GM19023 (cell line): ENCODE data around the gene GJC2.

Experiments used
- ATAC-seq: cut with Tn5 transposase; IDR thresholded peaks from one replicate; pipeline ENCODE4 v1.9.1; 2021; ENCODE audit warnings: mild to moderate bottlenecking, moderate library complexity; ENCODE audit not compliant: unreplicated experiment

The GJC2 gene

DNA sequence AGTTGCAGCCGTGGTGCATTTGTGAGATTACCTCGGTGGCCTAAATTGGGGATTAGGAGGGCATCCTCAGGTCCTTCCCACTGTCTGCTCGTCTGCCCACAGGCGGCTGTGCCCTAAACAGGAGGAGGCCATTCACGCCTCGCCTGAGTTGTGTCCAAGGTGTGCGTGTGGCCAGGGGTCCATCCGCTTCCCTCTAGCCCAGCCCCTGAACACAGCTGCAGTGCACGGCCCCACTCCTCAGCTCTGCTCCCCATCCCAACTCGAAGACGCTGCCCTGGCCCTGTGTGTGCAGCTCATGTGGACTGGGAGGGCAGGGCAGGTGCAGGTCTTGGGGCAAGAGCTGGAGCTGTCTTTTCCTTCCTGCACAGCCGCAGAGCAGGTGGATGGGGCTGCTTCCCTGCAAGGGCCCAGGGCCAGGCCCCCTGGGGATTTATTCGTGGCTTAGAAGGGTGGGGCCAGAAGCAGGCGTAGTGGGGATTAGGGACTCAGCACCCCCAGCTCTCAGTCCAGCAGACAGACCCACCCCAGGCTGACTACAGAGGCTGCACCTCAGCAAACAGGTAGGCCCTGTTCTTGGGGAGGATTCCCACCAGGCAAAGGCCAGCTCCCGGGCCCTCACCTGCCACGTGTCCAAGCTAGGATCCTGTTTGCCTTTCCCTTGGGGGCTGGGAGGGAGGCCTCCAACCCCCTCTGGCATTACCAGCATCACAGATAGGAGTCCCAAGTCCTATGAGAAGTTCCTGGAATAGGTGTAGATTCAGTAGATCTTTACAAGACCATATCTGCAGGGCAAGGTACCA is 5.3 kb upstream of the GJC2 start:
- ATAC-seq, result no peak

DNA sequence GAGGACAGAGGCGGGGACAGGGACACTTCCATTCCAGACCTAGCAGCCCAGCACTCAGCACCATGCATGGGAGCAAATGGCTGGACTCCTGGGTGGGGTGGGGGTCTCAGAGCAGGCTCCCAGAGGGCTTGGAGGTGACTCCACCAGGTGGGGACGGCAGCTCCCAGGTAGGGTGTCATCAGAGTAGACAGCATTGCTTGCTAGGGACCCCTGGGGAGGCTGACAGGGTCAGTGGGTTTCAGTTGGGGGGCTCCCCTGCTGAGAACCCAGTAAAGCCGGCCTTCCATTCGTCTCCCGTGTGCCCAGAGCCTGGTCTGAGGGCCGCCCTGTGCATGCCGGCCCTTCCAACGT is 4.8 kb upstream of the GJC2 start:
- no peak for ATAC-seq

DNA sequence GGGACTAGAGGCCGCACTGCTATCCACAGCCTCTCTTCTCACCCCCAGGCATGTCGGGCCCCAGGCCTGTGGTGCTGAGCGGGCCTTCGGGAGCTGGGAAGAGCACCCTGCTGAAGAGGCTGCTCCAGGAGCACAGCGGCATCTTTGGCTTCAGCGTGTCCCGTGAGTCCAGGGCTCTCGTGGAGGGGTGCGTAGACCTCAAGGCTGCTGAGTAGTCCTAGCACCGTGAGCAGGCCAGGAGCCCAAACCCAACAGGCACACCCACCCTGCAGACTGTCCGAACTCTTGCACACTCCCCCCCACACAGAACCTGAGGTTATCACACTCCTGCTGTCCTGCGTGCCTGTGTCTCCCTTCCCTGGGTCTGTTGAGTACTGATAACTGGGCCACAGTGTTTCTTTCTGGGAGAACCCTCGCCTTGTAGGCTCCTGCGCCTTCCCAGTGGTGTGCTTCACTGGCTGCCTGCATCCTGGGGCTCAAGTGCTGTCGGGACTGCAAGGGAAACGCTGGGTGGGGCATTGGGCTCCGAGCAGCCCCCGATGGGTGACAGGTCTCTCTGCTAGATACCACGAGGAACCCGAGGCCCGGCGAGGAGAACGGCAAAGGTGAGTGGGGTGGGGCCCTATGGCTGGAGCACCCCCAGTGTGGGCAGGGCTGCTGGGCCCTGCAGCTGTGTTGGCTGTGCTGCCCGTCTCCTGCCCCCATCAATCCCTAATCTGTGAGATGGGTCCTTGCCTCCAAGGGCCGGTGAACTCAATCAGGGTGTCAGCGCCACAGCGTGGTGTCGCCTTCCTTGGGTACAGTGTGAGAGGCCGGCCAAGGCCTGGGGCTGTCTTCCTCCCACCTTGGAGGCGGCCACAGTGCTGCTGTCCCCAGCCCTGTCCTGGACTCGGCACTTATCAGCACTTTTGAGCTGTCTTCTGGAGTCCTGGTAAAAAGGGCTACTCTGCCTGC is 4.0 kb upstream of the GJC2 start:
- ATAC-seq, result no peak

DNA sequence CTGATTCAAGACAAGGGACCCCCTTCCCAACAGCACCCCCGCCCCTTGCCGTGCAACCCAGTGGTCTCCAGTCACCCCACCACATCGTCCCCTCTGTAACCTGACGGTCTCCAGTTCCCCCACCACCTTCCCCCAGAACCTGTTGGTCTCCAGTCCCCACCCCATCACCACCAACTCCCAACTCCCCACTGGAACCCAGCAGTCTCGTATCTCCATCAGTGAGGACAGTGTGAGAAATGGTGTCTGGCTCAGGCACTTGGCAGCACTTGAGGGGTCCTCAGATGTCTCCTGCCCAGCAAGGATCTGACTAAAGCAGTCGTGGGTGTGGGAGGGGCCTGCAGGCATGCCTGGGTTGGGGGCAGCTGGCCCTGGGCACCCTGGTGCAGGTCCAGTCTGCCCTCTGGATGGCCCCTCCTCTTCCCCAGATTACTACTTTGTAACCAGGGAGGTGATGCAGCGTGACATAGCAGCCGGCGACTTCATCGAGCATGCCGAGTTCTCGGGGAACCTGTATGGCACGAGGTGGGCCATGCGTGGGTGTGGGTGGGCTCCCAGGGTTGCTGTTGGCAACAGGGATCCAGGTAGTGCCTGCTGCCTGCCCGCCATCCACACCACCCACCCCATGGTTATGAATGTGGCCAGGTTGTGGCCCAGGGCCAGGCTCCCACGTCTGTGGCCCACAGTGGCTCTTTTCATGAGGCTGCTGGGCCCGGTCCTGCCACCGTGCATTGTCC is 3.1 kb upstream of the GJC2 start:
- no peak for ATAC-seq

DNA sequence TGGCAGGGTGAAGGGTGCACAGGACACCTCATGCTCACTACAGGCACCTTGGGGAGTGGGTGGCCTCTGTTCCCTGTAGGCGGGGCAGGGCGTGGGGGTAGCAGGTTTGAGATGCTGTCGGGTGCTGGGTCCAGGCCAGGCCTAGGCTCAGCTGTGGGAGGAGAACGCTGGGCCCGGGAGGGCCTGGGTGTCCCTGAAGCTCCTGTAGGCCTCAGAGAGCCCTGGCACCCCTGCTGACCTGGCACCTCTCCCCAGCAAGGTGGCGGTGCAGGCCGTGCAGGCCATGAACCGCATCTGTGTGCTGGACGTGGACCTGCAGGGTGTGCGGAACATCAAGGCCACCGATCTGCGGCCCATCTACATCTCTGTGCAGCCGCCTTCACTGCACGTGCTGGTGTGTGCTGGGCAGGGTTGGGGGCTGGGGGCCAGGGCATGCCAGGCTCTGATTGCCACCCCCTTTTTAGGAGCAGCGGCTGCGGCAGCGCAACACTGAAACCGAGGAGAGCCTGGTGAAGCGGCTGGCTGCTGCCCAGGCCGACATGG is 2.5 kb upstream of the GJC2 start:
- no peak for ATAC-seq

DNA sequence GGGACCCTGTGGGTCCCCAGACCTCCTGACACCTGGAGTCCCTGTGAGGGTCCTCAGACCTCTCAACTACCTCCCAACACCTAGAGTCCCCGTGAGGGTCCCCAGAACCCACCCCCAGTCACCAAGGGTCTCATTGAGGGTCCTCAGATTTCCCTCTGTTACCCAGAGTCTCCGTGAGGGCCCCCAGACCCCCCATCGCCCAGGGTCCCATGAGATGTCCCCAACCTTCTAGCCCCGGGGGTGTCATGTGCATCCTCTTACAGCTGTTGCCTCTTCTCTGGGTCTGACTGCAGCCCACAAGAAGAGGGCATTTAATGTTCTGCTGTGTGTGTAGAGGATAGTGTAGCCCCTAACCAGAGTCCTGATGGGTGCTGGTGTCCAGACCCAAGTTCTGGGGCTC is 2.0 kb upstream of the GJC2 start:
- no peak for ATAC-seq

DNA sequence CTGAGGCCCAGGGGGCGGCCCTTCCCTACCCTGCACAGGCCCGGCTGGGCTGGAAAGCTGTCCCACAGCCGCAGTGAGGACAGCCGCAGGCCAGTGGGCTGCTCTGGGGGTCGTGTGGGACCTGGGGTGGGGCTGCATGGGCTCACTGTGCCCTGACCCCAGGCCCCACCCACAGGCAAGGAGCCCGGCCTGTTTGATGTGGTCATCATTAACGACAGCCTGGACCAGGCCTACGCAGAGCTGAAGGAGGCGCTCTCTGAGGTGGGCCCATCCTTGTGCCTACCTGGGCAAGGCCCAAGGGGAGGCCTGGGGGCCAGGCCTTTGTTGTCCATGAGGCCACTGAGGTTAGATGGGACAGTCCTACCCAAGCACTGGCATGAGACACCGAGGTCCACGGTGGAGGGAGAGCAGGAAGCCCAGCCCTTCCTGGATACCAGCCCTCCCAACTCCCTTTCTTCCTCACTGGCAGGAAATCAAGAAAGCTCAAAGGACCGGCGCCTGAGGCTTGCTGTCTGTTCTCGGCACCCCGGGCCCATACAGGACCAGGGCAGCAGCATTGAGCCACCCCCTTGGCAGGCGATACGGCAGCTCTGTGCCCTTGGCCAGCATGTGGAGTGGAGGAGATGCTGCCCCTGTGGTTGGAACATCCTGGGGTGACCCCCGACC is 1.4 kb upstream of the GJC2 start:
- no peak for ATAC-seq

DNA sequence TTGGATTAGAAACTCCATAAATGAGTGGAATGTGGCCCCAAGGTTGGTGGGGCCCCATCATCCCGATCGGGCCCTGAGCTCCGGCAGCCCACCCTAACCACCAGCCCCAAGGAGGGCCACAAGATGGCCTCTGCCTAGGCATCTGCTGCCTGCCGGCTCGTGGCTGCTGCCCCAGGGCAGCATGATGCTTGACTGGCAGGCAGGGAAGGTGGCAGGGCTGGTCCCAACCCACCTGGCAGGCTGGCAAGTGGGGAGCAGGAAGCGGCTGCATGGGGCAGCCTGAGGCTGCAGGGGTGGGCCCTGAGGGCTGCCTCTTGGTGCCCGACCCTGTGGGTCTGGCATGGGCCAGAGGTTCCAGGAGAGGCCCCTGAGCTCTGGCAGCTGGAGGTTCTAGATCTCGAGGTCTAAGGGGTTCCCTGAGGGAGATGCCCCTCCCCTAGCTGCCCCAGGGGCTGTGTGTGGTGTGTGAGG is 760 bp upstream of the GJC2 start:
- no peak for ATAC-seq

DNA sequence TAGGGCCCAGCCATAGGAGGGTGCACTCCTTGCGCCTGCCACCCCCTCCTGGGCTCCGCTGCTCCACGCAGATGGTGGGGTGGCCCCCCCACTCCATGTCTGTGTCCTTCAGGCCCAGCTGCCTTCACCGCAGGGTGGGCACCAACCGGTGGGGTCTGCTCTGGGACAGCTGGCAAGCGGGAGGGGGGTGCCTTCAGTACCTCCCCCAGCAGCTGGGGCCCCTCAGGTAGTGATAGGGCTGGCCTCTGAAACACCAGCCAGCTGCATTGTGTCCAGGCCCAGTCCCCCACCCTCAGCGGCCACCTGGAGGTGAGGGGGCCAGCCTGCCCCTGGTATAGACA is 360 bp downstream of the GJC2 start:
- no peak for ATAC-seq

DNA sequence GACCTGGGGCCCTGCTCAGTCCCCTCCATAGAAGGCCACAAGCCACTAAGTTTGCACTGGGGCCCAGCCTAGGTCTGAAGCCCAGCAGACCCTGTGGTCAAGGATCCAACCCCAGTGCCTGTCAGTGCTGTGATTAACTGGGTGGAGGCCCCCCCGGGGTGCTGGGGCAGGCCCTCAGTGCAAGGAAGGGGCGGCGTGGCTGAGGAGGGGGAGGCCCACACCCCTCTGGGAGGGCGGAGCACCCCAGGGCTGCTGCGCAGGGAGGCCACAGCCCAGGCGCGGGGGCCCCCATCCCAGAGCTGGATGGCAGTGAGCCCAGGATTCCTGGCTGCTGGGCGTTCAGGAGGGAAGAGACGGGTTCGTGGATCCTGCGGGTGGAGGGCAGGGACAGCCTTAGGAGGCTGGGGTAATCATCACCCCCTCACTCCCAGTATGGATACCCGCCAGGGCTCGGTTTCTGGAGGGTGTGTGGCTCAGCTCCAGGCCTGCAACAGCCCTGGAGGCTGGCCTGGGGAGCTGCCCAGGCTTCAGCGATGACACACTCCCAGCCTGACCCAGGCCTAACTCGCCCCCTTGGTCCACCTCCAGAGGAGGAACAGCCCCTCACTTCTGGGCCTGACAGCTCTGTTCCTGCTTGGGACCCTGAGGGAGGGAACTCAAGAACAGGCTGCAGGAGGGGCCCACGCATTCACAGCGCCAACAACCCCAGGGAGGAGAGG is 890 bp downstream of the GJC2 start:
- ATAC-seq, result no peak

DNA sequence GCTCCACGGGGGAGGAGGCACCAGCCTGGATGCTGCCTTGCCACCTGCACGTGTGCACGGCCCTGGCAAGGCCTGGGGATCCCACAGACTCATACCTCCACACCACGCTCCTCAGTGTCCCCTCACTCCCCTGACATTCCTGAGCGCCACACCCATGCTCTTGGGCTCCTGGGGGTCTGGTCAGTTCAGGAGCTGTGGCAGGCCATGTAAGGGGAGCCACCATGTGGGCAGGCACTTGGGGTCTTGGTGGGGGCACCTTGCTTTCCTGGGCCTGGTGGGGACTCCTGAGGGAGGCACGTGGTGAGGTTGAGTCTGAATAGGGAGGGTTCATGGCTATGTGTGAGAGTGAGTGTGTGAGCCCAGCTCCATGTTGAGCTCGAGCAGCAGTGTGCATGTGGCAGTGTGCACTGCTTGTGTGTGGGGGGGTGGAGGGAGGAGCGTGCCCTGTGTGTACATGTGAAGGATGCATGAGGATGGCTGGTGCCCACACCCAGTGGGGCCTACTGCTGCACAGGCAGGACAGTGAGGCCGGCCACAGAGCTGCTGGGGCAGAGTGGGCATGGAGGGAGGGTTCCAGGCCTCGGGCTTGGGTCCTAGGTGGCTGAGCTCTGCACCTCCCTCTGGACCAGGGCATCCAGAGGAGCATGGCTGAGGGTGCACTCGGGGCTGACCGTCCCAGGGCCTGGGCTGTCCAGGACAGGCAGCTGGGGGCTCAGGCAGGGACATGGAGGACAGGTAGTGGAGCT is 1.6 kb downstream of the GJC2 start:
- ATAC-seq, result no peak

DNA sequence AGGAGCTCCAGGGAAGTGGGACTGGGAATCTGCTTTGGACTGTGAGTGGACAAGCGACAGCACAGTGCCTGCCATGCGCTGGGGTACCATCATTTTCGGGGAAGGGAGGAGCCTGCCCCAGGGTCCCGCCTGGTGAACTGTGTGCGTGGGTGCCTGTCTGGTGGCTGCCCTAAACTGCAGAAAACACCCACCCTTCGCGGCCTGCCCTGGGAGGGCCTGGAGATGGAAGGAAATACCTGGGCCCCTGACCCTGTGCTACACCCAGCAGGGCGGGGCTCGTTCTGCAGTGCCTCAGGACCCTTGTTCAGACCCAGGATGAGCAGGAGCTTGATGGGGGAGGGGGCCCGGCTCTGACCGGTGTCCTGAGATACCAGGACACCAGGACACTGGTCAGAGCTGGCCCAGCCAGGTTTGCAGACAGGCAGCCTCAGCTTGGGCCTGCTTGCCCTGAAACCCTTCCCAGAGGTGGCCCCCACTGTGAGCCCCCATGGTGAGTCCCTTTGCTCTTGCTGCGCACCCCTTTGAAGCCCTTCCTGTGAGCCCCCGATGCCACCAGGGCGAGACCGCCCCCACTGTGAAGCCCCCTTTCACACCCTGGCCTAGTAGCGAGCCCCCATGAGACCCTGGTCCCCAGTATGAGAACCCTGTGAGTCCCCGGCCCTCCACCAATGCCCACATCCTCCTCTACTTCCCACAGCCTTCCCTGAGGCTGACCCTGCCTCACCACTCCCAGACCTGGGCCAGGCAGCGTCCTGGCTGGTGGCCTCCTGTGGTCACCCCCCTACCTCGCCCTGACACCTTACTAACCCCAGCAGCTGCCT is 2.6 kb downstream of the GJC2 start:
- ATAC-seq, result no peak

DNA sequence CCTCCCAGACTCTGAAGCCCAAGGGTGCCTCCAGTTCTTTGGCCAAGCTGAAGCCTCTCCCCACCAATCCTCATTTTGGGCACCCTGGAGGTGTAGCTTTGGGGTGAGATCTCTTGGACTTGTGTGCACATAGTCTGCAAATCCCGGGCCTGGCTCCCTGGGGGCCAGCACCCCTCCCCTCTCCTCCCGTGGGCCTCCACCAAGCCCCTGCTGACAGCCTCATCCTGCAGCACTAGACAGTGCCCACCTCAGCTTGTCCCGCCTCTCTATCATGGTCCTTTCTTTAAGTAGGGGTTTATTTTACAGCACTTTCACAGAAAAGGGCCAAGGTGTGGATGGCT is 3.2 kb downstream of the GJC2 start:
- no peak for ATAC-seq

DNA sequence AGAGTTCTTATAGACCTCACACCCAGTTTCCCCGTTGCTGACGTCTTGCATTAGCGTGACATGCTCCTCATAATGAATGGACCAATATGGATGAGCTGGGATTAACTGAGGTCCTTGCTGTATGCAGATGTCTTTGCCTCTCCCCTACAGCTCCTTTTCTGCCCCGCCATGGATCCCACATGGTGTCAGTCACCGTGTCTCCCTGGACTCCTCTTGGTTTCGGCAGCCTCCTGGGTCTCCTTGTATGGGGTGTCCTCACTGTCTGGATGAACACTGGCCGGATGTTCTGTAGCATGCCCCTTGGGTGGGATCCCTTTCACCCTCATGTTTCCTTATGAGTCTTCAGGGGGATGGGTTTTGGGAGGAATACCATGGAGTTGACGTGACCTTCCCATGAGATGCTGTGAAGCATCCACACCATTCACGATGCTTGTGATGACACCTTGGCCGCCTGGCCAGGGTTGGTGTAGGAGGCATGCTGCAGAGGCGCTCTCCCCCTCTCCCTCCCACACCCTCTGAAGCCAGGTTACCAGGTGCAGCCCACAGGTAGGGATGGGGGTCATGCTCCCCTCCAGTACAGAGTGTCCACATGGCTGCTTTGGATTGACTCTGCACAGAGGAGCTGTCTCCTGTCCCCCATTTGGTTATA is 4.4 kb downstream of the GJC2 start:
- no peak for ATAC-seq

DNA sequence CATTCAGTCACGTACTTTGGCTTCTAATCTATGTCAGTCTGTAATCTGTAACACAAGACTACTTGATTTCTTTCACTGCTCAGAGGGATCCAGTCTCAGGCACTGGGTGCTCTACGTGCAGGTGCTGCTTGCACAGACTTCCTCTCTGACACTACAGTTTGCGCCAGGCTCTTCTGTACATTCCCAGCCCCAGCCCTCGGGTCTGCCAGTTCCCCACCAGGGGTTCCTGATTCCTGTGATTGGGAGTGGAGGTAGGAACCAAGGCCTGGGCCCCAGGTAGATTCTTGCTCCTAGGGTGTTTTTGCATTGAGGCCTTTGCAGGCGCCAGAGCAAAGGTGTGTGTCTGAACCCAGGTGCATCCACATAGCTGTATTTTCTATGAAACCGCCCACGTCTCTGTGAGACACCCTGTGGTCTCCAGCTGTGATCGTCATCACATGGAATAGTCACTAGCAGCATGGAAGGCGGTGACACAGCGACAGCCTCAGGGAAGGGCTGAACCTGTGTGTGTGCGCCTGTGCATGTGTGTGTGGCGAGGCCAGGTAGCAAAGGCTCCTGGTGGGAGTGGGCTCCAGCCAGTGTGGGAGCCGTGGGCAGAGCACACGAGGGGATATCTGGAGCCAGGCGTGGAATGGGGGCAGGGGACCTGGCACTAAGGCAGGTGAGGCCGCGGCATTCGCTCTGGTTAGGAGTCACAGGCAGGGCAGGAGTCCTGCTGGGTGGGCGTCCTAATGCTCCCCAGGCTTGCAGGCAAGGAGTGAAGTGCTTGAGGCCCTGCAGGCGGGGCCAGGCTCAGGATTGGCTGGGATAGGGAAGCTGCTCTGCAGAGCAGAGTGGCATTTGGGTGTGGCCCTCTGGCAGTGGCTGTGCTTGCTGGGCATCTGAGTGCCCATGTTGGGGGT is 5.2 kb downstream of the GJC2 start:
- ATAC-seq, result no peak

DNA sequence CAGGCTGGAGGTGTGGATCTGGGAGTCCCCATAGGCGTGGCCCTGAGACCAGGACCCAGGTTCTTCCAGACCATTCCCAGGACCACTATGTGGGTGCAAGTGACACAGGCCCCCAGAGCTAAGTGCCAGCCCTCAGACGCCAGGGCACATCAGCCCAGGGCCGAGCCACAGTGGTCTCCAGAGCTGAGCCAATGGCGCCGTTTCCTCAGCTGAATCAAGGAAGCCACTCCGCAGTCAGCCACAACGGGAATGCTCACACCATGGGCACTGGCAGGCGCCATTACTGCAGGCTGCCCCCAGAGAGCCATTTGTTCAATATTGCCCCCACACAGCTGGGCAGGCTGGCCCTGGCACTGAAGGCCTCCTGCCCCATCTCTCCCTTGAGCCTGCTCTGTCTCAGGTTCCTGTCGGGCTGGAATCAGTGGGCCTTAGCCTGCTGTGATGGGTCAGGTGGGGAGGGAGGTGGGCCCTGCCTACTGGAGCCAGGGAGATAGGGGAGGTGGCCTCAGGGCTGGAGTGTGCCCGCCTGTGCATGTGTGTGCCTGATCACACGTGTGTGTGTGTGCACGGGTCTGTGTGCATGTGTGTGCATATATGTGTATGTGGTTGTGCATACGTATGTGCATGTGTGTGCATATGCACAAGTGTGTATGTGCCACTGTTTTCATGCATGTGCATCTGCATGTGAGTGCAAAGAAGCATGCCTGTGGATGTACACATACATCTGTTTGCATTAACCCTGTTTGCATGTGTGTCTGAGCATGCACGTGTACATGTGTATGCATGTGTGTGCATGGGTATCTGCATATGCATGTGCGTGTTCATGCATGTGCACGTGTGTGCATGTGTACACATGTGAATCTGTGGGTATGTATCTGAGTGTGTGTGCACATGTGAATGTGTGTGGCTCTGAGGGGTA is 6.1 kb downstream of the GJC2 start:
- ATAC-seq, result no peak
